GM12878 (cell line): ENCODE data around the gene PDE1C. TPM values are rescaled to one million over a fixed set of nuclear protein-coding genes. Genes with fewer than 3 reads are reported as not detected.

Experiments used
- ATAC-seq: fragments of 200-7000 bp; cut with Tn5 transposase; 3 replicates; pipeline ENCODE4 v1.9.1; 2020; ENCODE audit warnings: mild to moderate bottlenecking, moderate library complexity
- BruUV-seq: library from RNA; stranded (reverse); fragments of 400-500 nt; replicated peaks from 2 replicates; lab custom pipeline; 2021; lab: Mats Ljungman, UMichigan
- CTCF ChIA-PET: fragments of 300-600 bp; sonication (Branson Sonifier 250); formaldehyde crosslinking; extraction: SDS; loops from one replicate; lab custom pipeline; 2021; ENCODE audit warnings: inconsistent platforms; lab: Yijun Ruan, JAX
- POLR2A ChIA-PET: fragments of 350-600 bp; formaldehyde crosslinking; extraction: SDS; loops from one replicate; lab custom pipeline; 2021; ENCODE audit warnings: inconsistent platforms; lab: Charles Lee
- RAD21 ChIA-PET: fragments of 300-600 bp; sonication (Branson Sonifier 250); formaldehyde crosslinking; loops from one replicate; lab custom pipeline; 2023; ENCODE audit warnings: antibody characterized with exemption; ENCODE audit not compliant: unreplicated experiment; lab: Charles Lee
- SMC1A ChIA-PET: fragments of 300-600 bp; sonication (Branson Sonifier 250); formaldehyde crosslinking; loops from one replicate; lab custom pipeline; 2023; ENCODE audit not compliant: unreplicated experiment, uncharacterized antibody; lab: Charles Lee
- DNase-seq: peaks from one replicate; pipeline ENCODE4 v3.0.0-alpha.2; 2011; ENCODE audit warnings: low read depth, low spot score
- FAIRE-seq: peaks from 3 replicates; lab custom pipeline; 2011; peaks lifted over from hg19 to GRCh38; lab: Jason Lieb, UNC
- H2AFZ ChIP-seq: 2 replicates; pipeline ENCODE4 v1.6.0; 2011; ENCODE audit warnings: low read depth, low read length, control low read depth; ENCODE audit not compliant: control insufficient read depth
- H3K27ac ChIP-seq: 2 replicates; pipeline ENCODE4 v1.5.1; 2011; ENCODE audit warnings: control low read depth; ENCODE audit not compliant: control insufficient read depth, insufficient read depth
- H3K27me3 ChIP-seq, 2 experiments: replicated peaks in 1 of 2; 2 replicates each; pipeline versions ENCODE4 v1.6.0 to v1.6.1; 2011; ENCODE audit warnings: low read length in 1 of 2; ENCODE audit not compliant: control insufficient read depth in 2 of 2, insufficient read depth in 2 of 2
- H3K36me3 ChIP-seq, 2 experiments: 2 replicates each; pipeline ENCODE4 v1.5.1; 2011; ENCODE audit warnings: low read length in 1 of 2; ENCODE audit not compliant: control insufficient read depth in 2 of 2, insufficient read depth in 2 of 2
- H3K4me1 ChIP-seq: 2 replicates; pipeline ENCODE4 v1.6.1; 2011; ENCODE audit warnings: mild to moderate bottlenecking, low read length, moderate library complexity, mixed read lengths; ENCODE audit not compliant: control insufficient read depth, insufficient read depth
- H3K4me2 ChIP-seq: 2 replicates; pipeline ENCODE4 v1.6.0; 2011; ENCODE audit warnings: control low read depth; ENCODE audit not compliant: control insufficient read depth, insufficient read depth
- H3K4me3 ChIP-seq: fragments of 200-600 bp; sonication (generic); 2 replicates; pipeline ENCODE4 v1.5.1; 2016
- H3K79me2 ChIP-seq: 2 replicates; pipeline ENCODE4 v1.6.0; 2011; ENCODE audit warnings: low read length; ENCODE audit not compliant: control insufficient read depth, insufficient read depth
- H3K9ac ChIP-seq: 2 replicates; pipeline ENCODE4 v1.8.0; 2011; ENCODE audit warnings: low read length, control low read depth, mixed read lengths; ENCODE audit not compliant: control insufficient read depth, insufficient read depth
- H3K9me3 ChIP-seq: replicated peaks from 3 replicates; pipeline ENCODE4 v1.5.1; 2011; ENCODE audit warnings: mild to moderate bottlenecking, low read length; ENCODE audit not compliant: control insufficient read depth, insufficient read depth
- H4K20me1 ChIP-seq: 2 replicates; pipeline ENCODE4 v1.6.0; 2011; ENCODE audit not compliant: control insufficient read depth, insufficient read depth
- NRF1 ChIP-seq: conservative IDR thresholded peaks from 2 replicates; pipeline ENCODE4 v1.6.1; 2011; ENCODE audit warnings: mild to moderate bottlenecking, low read depth, low read length, improper control_type of control experiment
- RELA ChIP-seq: fragments of 450-650 bp; IDR thresholded peaks from 2 replicates; pipeline ENCODE4 v1.8.0; 2014; ENCODE audit warnings: borderline replicate concordance; ENCODE audit not compliant: partially characterized antibody
- RFX5 ChIP-seq: IDR thresholded peaks from 2 replicates; pipeline ENCODE4 v1.6.1; 2011; ENCODE audit warnings: low read depth, low read length, improper control_type of control experiment
- YBX1 ChIP-seq: fragments of 450-650 bp; IDR thresholded peaks from 2 replicates; pipeline ENCODE4 v1.6.1; 2016; ENCODE audit warnings: antibody characterized with exemption
- in situ Hi-C: fragments of 300-500 bp; cut with MboI; formaldehyde crosslinking; loops from 9 replicates; pipeline ENCODE4 v1.14.3; 2018; ENCODE audit warnings: mixed read lengths
- intact Hi-C: fragments of 100-400 bp; cut with micrococcal nuclease; formaldehyde crosslinking; loops from one replicate; pipeline ENCODE4 v1.14.2; 2022; ENCODE audit not compliant: unreplicated experiment
- polyA plus RNA-seq, 11 experiments: library from polyadenylated mRNA; depleted of rRNA in 4 of 11; unstranded in 6 of 11; stranded (reverse) in 5 of 11; fragments of >200 nt; fragmentation: Nextera tagmentation in 4 of 11; fragmentation: Illumina TruSeq in 1 of 11; extraction: Ambion mirVana in 4 of 11; extraction: Trizol in 1 of 11; gene quantifications; 1 replicate in 1 of 11; 2 replicates in 10 of 11; pipeline versions ENCODE4 v1.2.1 to v1.2.3, GENCODE V29; 2011 to 2016; ENCODE audit warnings: inconsistent platforms in 2 of 11, missing spikeins in 2 of 11, low read depth in 1 of 11
- total RNA-seq, 4 experiments: library from RNA; depleted of rRNA in 3 of 4; stranded (reverse); fragments of >200 nt in 3 of 4; fragmentation: Illumina TruSeq in 1 of 4; extraction: Trizol in 1 of 4; gene quantifications; 2 replicates each; pipeline versions ENCODE4 v1.2.1 to v1.2.3, GENCODE V29; 2013 to 2021
- TF ChIP-seq, protein P1 (sequence below): fragments of 150-350 bp; IDR thresholded peaks from 2 replicates; pipeline ENCODE4 v1.6.1; 2016; ENCODE audit warnings: low read depth, low read length
- TF ChIP-seq, protein P2 (sequence below): fragments of 450-650 bp; IDR thresholded peaks from 2 replicates; pipeline ENCODE4 v1.6.1; 2014; ENCODE audit warnings: mild to moderate bottlenecking
- TF ChIP-seq, protein P3 (sequence below): IDR thresholded peaks from 2 replicates; pipeline ENCODE4 v1.6.1; 2011; ENCODE audit warnings: borderline replicate concordance, low read depth, mild to moderate bottlenecking, moderate library complexity, low read length; ENCODE audit not compliant: insufficient read depth, poor library complexity, severe bottlenecking

PDE1C gene
- total and polyA plus RNA-seq, 10 of the 15 experiments (the other 5 are each of a cell fraction or from before 2014, with no cell fraction given): 0.29 to 2.3 (median 0.70) TPM

DNA sequence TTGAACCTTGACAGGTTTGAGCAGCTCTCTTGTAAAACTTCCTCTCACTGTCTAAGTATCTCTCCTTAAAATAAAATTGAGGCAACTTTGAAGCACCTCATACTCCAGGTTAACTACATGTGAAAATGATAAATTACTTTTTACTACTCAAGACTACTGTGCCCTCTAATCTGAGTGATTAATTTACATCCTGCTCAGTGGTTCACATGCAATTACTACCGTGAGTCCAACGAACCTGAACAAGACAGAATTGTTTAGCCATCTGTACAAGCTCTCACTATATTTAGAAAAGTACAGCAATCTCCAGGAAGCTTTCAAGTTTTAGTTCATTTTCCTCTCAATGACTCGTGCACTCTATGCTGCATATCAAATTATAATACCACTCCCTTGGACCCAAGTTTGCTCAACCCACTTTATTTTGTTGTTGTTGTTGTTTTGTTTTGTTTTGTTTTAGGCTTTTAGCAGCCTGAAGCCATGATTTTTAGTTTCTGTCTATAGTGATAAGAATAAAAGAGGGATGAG lies 21.2 kb downstream of the PDE1C start (continued):
- TF ChIP-seq, protein P1, sequence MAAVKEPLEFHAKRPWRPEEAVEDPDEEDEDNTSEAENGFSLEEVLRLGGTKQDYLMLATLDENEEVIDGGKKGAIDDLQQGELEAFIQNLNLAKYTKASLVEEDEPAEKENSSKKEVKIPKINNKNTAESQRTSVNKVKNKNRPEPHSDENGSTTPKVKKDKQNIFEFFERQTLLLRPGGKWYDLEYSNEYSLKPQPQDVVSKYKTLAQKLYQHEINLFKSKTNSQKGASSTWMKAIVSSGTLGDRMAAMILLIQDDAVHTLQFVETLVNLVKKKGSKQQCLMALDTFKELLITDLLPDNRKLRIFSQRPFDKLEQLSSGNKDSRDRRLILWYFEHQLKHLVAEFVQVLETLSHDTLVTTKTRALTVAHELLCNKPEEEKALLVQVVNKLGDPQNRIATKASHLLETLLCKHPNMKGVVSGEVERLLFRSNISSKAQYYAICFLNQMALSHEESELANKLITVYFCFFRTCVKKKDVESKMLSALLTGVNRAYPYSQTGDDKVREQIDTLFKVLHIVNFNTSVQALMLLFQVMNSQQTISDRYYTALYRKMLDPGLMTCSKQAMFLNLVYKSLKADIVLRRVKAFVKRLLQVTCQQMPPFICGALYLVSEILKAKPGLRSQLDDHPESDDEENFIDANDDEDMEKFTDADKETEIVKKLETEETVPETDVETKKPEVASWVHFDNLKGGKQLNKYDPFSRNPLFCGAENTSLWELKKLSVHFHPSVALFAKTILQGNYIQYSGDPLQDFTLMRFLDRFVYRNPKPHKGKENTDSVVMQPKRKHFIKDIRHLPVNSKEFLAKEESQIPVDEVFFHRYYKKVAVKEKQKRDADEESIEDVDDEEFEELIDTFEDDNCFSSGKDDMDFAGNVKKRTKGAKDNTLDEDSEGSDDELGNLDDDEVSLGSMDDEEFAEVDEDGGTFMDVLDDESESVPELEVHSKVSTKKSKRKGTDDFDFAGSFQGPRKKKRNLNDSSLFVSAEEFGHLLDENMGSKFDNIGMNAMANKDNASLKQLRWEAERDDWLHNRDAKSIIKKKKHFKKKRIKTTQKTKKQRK: no peak
- TF ChIP-seq, all 136 proteins: peak for 6

DNA sequence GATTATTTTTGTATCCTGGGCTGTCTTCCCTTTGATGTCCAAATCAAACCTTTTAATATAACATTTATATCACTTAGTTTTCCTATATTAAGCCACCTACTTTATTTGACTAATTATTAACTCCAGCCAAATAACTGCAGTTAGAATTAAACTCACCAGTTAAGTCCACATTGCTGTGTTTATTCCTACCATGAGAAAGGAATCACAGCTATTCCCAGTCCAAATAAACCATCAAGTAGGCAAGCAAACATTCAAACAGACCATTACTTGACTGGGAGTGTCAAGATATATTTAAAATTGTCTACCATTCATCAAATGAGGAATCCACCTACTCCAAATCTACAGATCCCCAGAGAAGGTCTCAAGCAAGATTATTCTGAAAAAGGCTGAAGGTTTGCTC lies 22.4 kb downstream of the PDE1C start:
- H3K27ac ChIP-seq: no peak overlapping the region
- no TSS peak for BruUV-seq
- H3K4me3 ChIP-seq: no peak overlapping the region
- DNase-seq (no peak), ATAC-seq (no peak), FAIRE-seq (no peak)
- H3K9ac ChIP-seq: no peak overlapping the region
- H3K4me2 ChIP-seq: no peak overlapping the region
- intact Hi-C loops (no loop called here), in situ Hi-C loops (no loop called here)
- no peaks in the 10 kb centered on the region for H3K4me1 ChIP-seq
- H3K9me3 ChIP-seq: no peaks in the 10 kb centered on the region
- ChIA-PET CTCF (interaction anchor here (0.7 to 3.0 kb wide), 5 partner anchors 12 to 231 kb away, joined by 3 to 13 read pairs (median 4); no protein-coding TSS in a partner anchor), RAD21 (interaction anchor here (1.7 to 1.8 kb wide), 2 partner anchors 13 to 260 kb away, joined by 5 to 6 read pairs; no protein-coding TSS in a partner anchor), POLR2A (interaction anchor here (1.7 kb wide), 1 partner anchor 10 kb away, joined by 5 read pairs; no protein-coding TSS in a partner anchor), SMC1A (interaction anchor here (0.7 to 7.7 kb wide), 3 partner anchors 8 to 64 kb away, joined by 3 to 69 read pairs (median 3); no protein-coding TSS in a partner anchor)
- no peaks in the 10 kb centered on the region for H4K20me1 ChIP-seq
- no peaks in the 10 kb centered on the region for H3K79me2 ChIP-seq
- 0 out of 4 replicates have a peak, but pooled peaks cover 0 to 3% of the 10 kb centered on the region in 2 experiments for H3K27me3 ChIP-seq
- no peak overlapping the region for H2AFZ ChIP-seq
- no peaks in the 10 kb centered on the region for H3K36me3 ChIP-seq
- TF ChIP-seq, protein P2, sequence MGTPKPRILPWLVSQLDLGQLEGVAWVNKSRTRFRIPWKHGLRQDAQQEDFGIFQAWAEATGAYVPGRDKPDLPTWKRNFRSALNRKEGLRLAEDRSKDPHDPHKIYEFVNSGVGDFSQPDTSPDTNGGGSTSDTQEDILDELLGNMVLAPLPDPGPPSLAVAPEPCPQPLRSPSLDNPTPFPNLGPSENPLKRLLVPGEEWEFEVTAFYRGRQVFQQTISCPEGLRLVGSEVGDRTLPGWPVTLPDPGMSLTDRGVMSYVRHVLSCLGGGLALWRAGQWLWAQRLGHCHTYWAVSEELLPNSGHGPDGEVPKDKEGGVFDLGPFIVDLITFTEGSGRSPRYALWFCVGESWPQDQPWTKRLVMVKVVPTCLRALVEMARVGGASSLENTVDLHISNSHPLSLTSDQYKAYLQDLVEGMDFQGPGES: no peak
- TF ChIP-seq, protein P3, sequence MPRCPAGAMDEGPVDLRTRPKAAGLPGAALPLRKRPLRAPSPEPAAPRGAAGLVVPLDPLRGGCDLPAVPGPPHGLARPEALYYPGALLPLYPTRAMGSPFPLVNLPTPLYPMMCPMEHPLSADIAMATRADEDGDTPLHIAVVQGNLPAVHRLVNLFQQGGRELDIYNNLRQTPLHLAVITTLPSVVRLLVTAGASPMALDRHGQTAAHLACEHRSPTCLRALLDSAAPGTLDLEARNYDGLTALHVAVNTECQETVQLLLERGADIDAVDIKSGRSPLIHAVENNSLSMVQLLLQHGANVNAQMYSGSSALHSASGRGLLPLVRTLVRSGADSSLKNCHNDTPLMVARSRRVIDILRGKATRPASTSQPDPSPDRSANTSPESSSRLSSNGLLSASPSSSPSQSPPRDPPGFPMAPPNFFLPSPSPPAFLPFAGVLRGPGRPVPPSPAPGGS: no peak
- TF ChIP-seq RFX5: no peak
- no peak for TF ChIP-seq YBX1
- TF ChIP-seq RELA: no peak
- TF ChIP-seq NRF1: no peak
